ENCODE data around the gene FRRS1L.

DNA sequence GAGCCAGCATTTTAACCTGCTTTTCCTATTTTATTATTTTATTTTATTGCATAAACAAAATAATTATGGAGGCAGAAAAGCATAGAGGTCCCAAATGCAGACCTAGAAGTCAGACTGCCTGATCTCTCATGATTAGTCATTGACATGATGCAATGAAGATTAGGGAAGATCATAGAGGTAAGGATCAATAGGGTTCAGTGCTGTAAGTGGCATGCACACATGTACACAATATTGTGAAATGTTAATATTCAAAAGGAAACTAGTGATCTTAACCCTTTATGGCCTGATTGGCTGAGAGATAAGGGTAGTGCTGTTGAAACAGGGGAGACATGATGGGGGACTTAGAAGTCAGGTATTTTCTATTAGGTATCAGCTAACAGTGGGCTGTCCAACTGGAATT, 1.1 kb upstream of the FRRS1L start:
- no peak for TF ChIP-seq ZC3H10 (CRISPR knock-in tag; IDR thresholded peaks at IDR 0.05)
- no peak for TF ChIP-seq RARB (CRISPR knock-in tag; IDR thresholded peaks at IDR 0.05)
- no peak for TF ChIP-seq CSDC2 (CRISPR knock-in tag; IDR thresholded peaks at IDR 0.05)

All from SK-N-SH treated with all-trans-retinoic acid at 6 μM for 48 hours (cell line).